ENCODE measurements around the gene NTM.

NTM gene

DNA sequence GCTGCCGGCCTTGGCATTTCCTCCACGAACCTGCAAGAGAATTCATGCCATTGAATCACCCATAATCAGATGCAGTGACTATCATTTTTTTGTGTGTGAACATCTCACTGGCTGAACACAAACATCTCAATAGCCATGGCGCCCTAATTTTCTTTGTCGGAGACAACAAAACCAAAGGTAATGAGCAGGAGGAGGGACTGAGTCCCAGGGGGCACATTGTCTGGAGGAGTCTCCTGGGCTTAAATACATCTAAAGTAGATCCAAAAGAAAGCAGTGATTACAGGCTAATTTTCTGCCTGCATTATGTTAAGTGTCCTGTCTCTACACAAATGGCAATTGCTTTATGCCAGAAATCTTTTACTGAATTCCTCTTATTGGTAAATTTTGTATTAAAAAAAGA is 113.5 kb downstream of the NTM start:
- Histone ChIP-seq H3K4me1 (ENCODE audit: insufficient read depth, poor library complexity, severe bottlenecking) (no peaks in the 10 kb centered on the region), H3K27me3 (ENCODE audit: insufficient read depth, poor library complexity, severe bottlenecking) (peaks cover 2% of the 10 kb centered on the region), H3K36me3 (ENCODE audit: low read depth) (no peaks in the 10 kb centered on the region), H3K4me3 (ENCODE audit: severe bottlenecking) (no peak overlapping the region), H3K27ac (ENCODE audit: poor library complexity, severe bottlenecking) (no peak overlapping the region), H3K9me3 (ENCODE audit: severe bottlenecking) (no peaks in the 10 kb centered on the region)
- ATAC-seq (ENCODE audit: low read depth) (no peak), DNase-seq (ENCODE audit: low spot score) (no peak)
- TF ChIP-seq, protein P1, sequence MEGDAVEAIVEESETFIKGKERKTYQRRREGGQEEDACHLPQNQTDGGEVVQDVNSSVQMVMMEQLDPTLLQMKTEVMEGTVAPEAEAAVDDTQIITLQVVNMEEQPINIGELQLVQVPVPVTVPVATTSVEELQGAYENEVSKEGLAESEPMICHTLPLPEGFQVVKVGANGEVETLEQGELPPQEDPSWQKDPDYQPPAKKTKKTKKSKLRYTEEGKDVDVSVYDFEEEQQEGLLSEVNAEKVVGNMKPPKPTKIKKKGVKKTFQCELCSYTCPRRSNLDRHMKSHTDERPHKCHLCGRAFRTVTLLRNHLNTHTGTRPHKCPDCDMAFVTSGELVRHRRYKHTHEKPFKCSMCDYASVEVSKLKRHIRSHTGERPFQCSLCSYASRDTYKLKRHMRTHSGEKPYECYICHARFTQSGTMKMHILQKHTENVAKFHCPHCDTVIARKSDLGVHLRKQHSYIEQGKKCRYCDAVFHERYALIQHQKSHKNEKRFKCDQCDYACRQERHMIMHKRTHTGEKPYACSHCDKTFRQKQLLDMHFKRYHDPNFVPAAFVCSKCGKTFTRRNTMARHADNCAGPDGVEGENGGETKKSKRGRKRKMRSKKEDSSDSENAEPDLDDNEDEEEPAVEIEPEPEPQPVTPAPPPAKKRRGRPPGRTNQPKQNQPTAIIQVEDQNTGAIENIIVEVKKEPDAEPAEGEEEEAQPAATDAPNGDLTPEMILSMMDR (IDR thresholded peaks at IDR 0.05; ENCODE audit: poor library complexity, severe bottlenecking) = no peak

DNA sequence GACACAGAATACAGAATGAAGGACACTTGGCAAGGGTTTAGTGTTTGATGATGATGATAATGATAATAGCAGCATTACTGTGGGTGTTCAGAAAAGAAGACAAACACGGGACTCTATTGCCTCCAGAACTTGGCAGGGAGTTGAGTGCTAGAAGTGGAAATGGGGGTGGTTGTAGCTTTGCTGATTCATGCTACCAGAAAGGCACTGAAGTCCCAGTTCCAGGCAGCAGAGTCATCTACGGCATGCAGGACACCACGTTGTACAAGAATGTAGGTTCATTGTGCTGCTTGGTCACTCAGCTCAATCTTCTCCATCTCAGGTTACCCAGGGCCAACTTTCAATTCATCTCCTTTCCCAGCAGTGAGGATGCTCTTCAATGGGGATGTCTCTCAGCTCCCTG is 115.7 kb downstream of the NTM start:
- DNase-seq (ENCODE audit: low spot score) = no peak
- Histone ChIP-seq H3K9me3 (ENCODE audit: severe bottlenecking) (no peaks in the 10 kb centered on the region), H3K36me3 (ENCODE audit: low read depth) (no peaks in the 10 kb centered on the region), H3K27me3 (ENCODE audit: insufficient read depth, poor library complexity, severe bottlenecking) (peaks cover 2% of the 10 kb centered on the region), H3K4me1 (ENCODE audit: insufficient read depth, poor library complexity, severe bottlenecking) (no peaks in the 10 kb centered on the region), H3K4me3 (ENCODE audit: severe bottlenecking) (no peak overlapping the region), H3K27ac (ENCODE audit: poor library complexity, severe bottlenecking) (no peak overlapping the region)
- ATAC-seq (ENCODE audit: low read depth) = no peak
- TF ChIP-seq, protein P1 (IDR thresholded peaks at IDR 0.05; ENCODE audit: poor library complexity, severe bottlenecking) = no peak

DNA sequence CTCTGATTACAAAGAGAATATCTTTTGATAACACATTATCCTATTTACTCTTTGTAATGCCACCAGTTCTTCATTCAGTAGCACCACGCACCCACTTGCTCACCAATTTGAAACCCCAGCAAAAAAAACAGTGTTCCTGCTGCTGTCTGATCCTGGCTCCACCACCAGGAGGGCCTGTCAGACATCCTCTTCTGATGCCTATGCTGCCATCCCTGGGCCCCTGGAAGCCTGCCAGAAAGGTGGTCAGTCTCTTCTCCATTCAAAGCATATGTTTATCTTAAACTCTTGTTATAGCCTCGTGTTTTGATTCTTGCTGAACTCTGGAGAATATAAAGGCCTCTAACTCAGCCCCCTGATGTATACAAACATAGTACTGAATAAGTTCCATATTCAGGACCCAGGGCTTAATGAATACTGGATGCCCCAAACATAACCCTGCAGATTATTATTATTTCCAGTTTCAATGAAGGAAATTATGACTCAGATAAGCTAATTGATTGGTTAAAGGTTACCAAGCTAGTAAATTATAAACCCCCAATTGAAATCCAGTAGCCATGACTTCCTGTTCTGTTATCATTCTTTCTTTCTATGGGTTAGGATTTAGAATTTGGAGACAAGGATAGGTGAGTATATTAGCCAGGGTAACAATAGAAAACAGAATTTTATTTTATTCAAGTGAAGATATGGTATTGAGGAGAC is 116.7 kb downstream of the NTM start:
- Histone ChIP-seq H3K9me3 (ENCODE audit: severe bottlenecking) (no peaks in the 10 kb centered on the region), H3K36me3 (ENCODE audit: low read depth) (no peaks in the 10 kb centered on the region), H3K27me3 (ENCODE audit: insufficient read depth, poor library complexity, severe bottlenecking) (peaks cover 2% of the 10 kb centered on the region), H3K4me3 (ENCODE audit: severe bottlenecking) (no peak overlapping the region), H3K4me1 (ENCODE audit: insufficient read depth, poor library complexity, severe bottlenecking) (no peaks in the 10 kb centered on the region), H3K27ac (ENCODE audit: poor library complexity, severe bottlenecking) (no peak overlapping the region)
- ATAC-seq (ENCODE audit: low read depth) (no peak), DNase-seq (ENCODE audit: low spot score) (no peak)
- TF ChIP-seq, protein P1 (IDR thresholded peaks at IDR 0.05; ENCODE audit: poor library complexity, severe bottlenecking) = no peak

DNA sequence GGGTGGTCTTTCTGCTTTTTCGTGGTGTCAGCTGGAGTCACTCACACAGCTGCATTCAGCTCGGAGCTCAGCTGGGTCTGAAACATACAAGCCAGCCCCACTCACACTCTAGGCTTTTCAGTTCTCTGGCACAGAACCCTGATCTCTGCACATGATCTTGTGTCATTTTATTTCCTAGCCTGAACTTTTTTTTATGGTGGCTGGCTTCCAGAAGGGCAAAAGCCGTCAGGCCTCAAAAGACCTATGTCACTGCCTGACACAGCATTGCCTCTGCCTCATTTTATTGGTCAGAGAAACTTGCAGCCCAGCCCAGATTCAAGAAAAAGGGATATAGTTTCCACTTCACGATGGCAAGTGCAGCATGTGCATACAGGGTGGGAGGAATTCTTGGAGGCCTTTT is 117.8 kb downstream of the NTM start:
- Histone ChIP-seq H3K4me3 (ENCODE audit: severe bottlenecking) (no peak overlapping the region), H3K27me3 (ENCODE audit: insufficient read depth, poor library complexity, severe bottlenecking) (peaks cover 4% of the 10 kb centered on the region), H3K9me3 (ENCODE audit: severe bottlenecking) (no peaks in the 10 kb centered on the region), H3K4me1 (ENCODE audit: insufficient read depth, poor library complexity, severe bottlenecking) (no peaks in the 10 kb centered on the region), H3K36me3 (ENCODE audit: low read depth) (no peaks in the 10 kb centered on the region), H3K27ac (ENCODE audit: poor library complexity, severe bottlenecking) (no peak overlapping the region)
- TF ChIP-seq, protein P1 (IDR thresholded peaks at IDR 0.05; ENCODE audit: poor library complexity, severe bottlenecking) = no peak
- ATAC-seq (ENCODE audit: low read depth) (no peak), DNase-seq (ENCODE audit: low spot score) (no peak)

DNA sequence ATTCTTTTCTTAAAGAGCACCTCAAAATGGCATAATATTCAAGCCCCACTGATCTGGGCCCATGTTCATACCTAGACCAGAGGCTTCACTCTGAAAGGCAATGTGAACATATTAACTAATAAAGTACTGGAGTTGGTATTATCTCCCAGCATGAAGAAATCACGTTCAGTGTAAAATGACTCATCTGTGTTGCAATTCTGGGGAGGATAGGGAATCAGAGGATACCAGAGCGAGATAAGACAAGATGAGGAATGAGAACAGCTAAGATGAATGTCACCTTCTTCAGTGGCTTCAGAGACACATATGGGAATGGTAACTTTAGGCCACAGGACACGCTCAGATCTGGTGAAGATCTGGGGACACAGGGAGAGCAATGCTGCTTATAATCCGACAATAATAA is 121.1 kb downstream of the NTM start:
- no peaks in the 10 kb centered on the region for H3K9me3 ChIP-seq (ENCODE audit: severe bottlenecking)
- H3K36me3 ChIP-seq (ENCODE audit: low read depth) = no peaks in the 10 kb centered on the region
- no peak overlapping the region for H3K27ac ChIP-seq (ENCODE audit: poor library complexity, severe bottlenecking)
- H3K4me1 ChIP-seq (ENCODE audit: insufficient read depth, poor library complexity, severe bottlenecking) = no peaks in the 10 kb centered on the region
- H3K4me3 ChIP-seq (ENCODE audit: severe bottlenecking) = no peak overlapping the region
- TF ChIP-seq, protein P1 (IDR thresholded peaks at IDR 0.05; ENCODE audit: poor library complexity, severe bottlenecking) = no peak
- H3K27me3 ChIP-seq (ENCODE audit: insufficient read depth, poor library complexity, severe bottlenecking) = peaks cover 7% of the 10 kb centered on the region
- DNase-seq (ENCODE audit: low spot score) = no peak
- ATAC-seq (ENCODE audit: low read depth) = peak; percentile 60; the same call in 1 of the 3 replicates
